DND-41 (cell line): ENCODE data around the gene SEC24A.

Experiments used
- CTCF ChIP-seq: IDR thresholded peaks from 2 replicates; pipeline ENCODE4 v1.5.1; 2012; ENCODE audit warnings: borderline replicate concordance, low read length, moderate library complexity, mild to moderate bottlenecking; ENCODE audit not compliant: poor library complexity, severe bottlenecking; ENCODE audit errors: extremely low read depth
- EZH2 ChIP-seq: IDR thresholded peaks from 3 replicates; pipeline ENCODE4 v1.6.1; 2012; ENCODE audit warnings: borderline replicate concordance, low read depth, mild to moderate bottlenecking, moderate library complexity, low read length, inconsistent platforms; ENCODE audit not compliant: severe bottlenecking

GRCh38 chr5:134758504-134759341 is 110.1 kb downstream of the SEC24A start, which contains the start of gene DDX46:
- TF ChIP-seq CTCF, result peak; percentile 93
- TF ChIP-seq EZH2, result no peak
